GM19239 (cell line): ENCODE data around the gene NECAB3.

Experiments used
- DNase-seq: peaks from one replicate; pipeline ENCODE4 v3.0.0; 2011; ENCODE audit warnings: low spot score; ENCODE audit not compliant: insufficient read length
- FAIRE-seq: peaks from 2 replicates; lab custom pipeline; 2011; peaks lifted over from hg19 to GRCh38; lab: Jason Lieb, UNC

The NECAB3 gene

DNA sequence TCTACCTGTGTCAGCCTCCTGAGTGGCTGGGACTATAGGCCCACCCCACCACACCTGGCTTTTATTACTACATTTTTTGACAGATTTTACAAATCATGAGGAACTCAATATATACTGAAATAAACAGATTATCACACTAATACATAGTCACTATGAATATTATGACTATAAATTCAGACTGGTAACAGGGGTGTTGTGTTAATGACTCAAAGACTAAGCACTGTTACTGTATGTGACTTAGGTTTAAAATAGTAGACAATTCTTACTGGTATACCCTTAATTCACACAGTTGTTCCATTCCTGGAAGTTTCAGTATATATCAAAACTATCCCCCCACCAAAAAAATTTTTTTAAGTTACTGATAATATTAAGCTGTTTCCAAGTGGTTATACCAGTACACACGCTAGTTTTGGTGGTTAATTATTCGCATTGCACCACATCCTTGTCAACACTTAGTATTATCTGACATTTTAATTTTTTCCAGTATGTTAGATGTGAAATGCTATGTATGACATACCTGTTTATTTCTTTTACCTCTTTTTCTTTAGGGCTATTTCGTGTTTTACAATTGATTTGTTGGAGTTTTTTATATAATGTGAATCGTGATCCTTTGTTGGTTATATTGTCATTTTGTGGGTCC lies 46.5 kb downstream of the NECAB3 start:
- no peak for FAIRE-seq

GRCh38 chr20:33626190-33626589 lies 48.0 kb downstream of the NECAB3 start:
- FAIRE-seq, result no peak
- DNase-seq, result no peak

More for the DNA sequence above, 46.5 kb downstream of the NECAB3 start:
- DNase-seq, result no peak

DNA sequence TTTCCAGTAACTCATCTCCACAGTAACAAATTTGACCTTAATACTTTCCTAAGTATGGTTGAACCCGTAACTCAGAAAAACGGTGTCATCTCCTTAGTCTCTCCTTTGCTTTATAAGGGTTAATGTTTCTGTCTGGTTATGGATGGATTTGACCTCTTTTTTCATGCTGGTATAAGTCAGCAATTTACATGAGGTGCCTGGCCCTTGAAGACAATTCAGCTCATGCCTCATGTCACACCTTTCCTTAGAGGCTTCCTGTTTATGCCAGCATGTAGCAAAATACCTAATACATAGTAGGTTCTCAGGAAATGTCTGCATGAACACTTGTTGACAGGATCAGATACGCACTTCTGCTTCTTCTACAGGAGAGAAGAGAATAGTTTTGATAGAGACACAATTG lies 49.8 kb downstream of the NECAB3 start:
- DNase-seq (no peak), FAIRE-seq (no peak)

DNA sequence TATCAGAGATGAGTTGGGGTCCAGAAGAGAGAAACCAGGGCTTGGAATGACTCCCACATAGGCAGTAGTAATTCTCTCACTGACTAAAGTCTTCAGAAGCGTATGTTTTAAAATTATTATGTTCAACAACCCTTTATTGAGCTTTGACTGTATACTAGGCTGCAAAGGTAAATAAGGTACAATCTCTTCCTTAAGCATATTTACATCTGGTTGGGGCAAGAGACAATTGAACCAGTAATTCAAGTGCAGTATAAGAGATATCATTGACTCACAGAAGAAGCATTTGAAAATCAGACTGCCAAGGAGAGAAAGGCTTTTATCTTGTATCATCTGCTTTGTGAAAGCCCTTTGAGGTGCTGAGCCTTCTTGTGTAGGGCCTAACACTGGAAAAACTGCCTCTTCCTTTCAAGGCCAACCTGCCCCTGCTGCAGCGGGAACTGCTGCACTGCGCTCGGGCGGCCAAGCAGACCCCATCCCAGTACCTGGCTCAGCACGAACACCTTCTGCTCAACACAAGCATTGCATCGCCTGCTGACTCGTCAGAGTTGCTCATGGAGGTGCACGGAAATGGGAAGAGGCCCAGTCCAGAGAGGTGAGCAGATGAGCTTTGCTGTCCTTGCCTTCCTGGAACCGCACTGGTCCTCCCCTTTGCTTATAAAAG lies 51.4 kb downstream of the NECAB3 start:
- DNase-seq (no peak), FAIRE-seq (no peak)

DNA sequence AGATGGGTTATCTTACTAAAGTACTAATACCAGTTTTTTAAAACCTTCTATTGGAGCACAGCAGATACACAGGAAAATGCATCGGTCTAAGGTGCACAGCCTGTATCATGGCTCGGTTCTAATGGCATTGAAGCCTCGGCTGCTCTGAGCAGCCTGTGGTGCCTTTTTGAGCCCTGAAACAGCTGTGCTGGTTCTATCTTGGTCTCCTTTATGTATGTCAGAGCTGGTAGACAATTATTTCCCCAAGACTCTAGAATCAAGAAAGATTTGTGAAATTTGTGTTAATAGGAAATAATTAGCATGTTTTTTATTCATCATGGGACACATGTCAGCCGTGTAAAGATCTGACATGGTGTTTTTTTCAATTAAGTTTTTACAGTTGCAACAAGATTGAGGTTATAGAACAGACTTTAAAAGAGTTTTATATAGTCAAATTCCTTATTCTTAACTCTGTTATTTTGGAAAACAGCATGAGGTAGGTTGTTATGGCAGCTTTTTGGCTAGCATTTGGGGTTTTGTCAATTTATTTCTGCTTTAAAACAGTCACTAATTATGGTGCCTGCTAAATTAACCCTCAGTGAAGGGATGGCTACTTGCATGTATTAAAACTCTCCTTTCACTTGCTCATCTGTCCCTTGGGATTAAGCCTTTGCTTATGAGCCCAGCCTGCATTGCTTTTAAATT lies 52.4 kb downstream of the NECAB3 start:
- FAIRE-seq, result no peak

GRCh38 chr20:33612001-33612400 lies 62.2 kb downstream of the NECAB3 start:
- DNase-seq, result no peak
- no peak for FAIRE-seq

More for the DNA sequence above, 52.4 kb downstream of the NECAB3 start:
- DNase-seq, result no peak

DNA sequence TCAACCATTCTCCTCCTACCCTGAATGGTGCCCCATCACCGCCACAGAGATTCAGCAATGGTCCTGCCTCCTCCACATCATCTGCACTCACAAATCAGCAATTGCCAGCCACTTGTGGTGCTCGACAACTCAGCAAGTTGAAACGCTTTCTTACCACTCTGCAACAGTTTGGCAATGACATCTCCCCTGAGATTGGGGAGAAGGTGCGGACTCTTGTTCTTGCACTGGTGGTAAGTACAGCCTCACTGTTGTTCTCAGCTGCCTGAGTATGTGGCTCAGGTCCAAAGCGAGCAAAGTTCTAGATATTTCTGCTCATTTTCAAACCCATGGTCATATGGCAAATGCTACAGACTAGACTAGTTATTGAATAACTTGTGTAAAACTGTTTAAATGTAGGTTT lies 63.1 kb downstream of the NECAB3 start:
- no peak for DNase-seq
- no peak for FAIRE-seq

- DNase-seq, result no peak
- FAIRE-seq, result peak; percentile 68
These were observed 64.7 kb downstream of the NECAB3 start for GRCh38 chr20:33609504-33609903.
